Measurements from ENCODE around the gene ZBTB16. TPM values are rescaled to one million over a fixed set of nuclear protein-coding genes. Genes with fewer than 3 reads are reported as not detected.

The ZBTB16 gene
- total and polyA plus RNA-seq, 2 experiments from 2014 or later = 8.7 to 10.5 TPM

GRCh38 chr11:114147375-114148012, 88.0 kb downstream of the ZBTB16 start:
- peak in 1 of 2 donors; percentile 55 for DNase-seq (ENCODE audit: low read depth in 1 of 2, low spot score in 1 of 2)
- Histone ChIP-seq H3K27me3 (peaks cover 1% of the 10 kb centered on the region), H3K9me3 (ENCODE audit: low read depth) (no peaks in the 10 kb centered on the region), H3K4me3 (no peak overlapping the region), H3K4me1 (ENCODE audit: low read depth) (peaks cover 7% of the 10 kb centered on the region), H3K27ac (no peak overlapping the region), H3K36me3 (no peaks in the 10 kb centered on the region)
- no peak for TF ChIP-seq CTCF (IDR thresholded peaks at IDR 0.05; ENCODE audit: low read depth, low read length)

- DNase-seq (ENCODE audit: low read depth in 1 of 2, low spot score in 1 of 2) = peak; percentile 30 to 48
- H3K4me1 ChIP-seq (ENCODE audit: low read depth) = peaks cover 7% of the 10 kb centered on the region
- no peaks in the 10 kb centered on the region for H3K27me3 ChIP-seq
- no peaks in the 10 kb centered on the region for H3K36me3 ChIP-seq
- H3K9me3 ChIP-seq (ENCODE audit: low read depth) = no peaks in the 10 kb centered on the region
- TF ChIP-seq CTCF (IDR thresholded peaks at IDR 0.05; ENCODE audit: low read depth, low read length) = no peak
- no peak overlapping the region for H3K27ac ChIP-seq
- H3K4me3 ChIP-seq = no peak overlapping the region
These were observed 88.5 kb downstream of the ZBTB16 start for GRCh38 chr11:114148013-114148382.

- DNase-seq (ENCODE audit: low read depth in 1 of 2, low spot score in 1 of 2) = peak in 1 of 2 donors; percentile 64
These were observed 90.3 kb downstream of the ZBTB16 start for GRCh38 chr11:114149689-114150407.

GRCh38 chr11:114150671-114151070, 91.2 kb downstream of the ZBTB16 start:
- H3K4me3 ChIP-seq = no peak overlapping the region
- H3K27me3 ChIP-seq = no peaks in the 10 kb centered on the region
- no peaks in the 10 kb centered on the region for H3K9me3 ChIP-seq (ENCODE audit: low read depth)
- no peaks in the 10 kb centered on the region for H3K36me3 ChIP-seq
- DNase-seq (ENCODE audit: low read depth in 1 of 2, low spot score in 1 of 2) = no peak
- peaks cover 7% of the 10 kb centered on the region for H3K4me1 ChIP-seq (ENCODE audit: low read depth)
- no peak overlapping the region for H3K27ac ChIP-seq
- TF ChIP-seq CTCF (IDR thresholded peaks at IDR 0.05; ENCODE audit: low read depth, low read length) = no peak

More at GRCh38 chr11:114149689-114150407, 90.3 kb downstream of the ZBTB16 start:
- no peaks in the 10 kb centered on the region for H3K36me3 ChIP-seq
- H3K4me1 ChIP-seq (ENCODE audit: low read depth) = peaks cover 7% of the 10 kb centered on the region
- no peak for TF ChIP-seq CTCF (IDR thresholded peaks at IDR 0.05; ENCODE audit: low read depth, low read length)
- H3K27me3 ChIP-seq = no peaks in the 10 kb centered on the region
- no peaks in the 10 kb centered on the region for H3K9me3 ChIP-seq (ENCODE audit: low read depth)
- no peak overlapping the region for H3K4me3 ChIP-seq
- no peak overlapping the region for H3K27ac ChIP-seq

- no peak for TF ChIP-seq CTCF (IDR thresholded peaks at IDR 0.05; ENCODE audit: low read depth, low read length)
- H3K4me3 ChIP-seq = no peak overlapping the region
- no peak overlapping the region for H3K27ac ChIP-seq
- no peaks in the 10 kb centered on the region for H3K9me3 ChIP-seq (ENCODE audit: low read depth)
- DNase-seq (ENCODE audit: low read depth in 1 of 2, low spot score in 1 of 2) = no peak
- H3K4me1 ChIP-seq (ENCODE audit: low read depth) = peaks cover 7% of the 10 kb centered on the region
- no peaks in the 10 kb centered on the region for H3K27me3 ChIP-seq
- no peaks in the 10 kb centered on the region for H3K36me3 ChIP-seq
These were observed 92.1 kb downstream of the ZBTB16 start for GRCh38 chr11:114151631-114152030.

Measured in cardiac muscle cell (in vitro differentiated cells and primary cell).